ENCODE data around the gene TSPEAR. TPM values are rescaled to one million over a fixed set of nuclear protein-coding genes. Genes with fewer than 3 reads are reported as not detected.

The TSPEAR gene
- total RNA-seq, 1 experiment from 2014 or later = 0.32 TPM

DNA sequence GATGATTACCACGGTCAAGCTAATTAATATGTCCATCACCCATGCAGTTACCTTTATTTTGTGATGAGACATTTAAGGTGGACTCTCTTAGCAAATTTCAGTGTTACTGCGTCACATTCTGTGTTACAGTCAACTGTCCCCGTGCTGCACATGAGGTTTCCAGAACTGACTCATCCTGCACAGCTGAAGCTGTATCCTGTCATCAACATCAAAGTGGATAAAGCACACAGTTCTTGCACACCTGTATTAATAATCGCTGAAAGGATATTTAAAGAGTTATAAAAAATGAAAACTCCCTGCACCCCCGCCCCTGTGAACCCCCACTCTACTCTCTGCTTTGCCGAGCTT, 127.6 kb downstream of the TSPEAR start:
- Mint-ChIP-seq H3K36me3 (ENCODE audit: insufficient read depth, unreplicated experiment) (peaks cover 5% of the 10 kb centered on the region), H3K9me3 (ENCODE audit: unreplicated experiment) (peaks cover 36% of the 10 kb centered on the region), H3K27me3 (ENCODE audit: insufficient read depth, unreplicated experiment) (peaks cover 6% of the 10 kb centered on the region), H3K4me3 (ENCODE audit: unreplicated experiment) (no peak overlapping the region), H3K4me1 (ENCODE audit: low read depth, unreplicated experiment) (no peaks in the 10 kb centered on the region), H3K27ac (ENCODE audit: unreplicated experiment) (no peak overlapping the region)
- TF ChIP-seq, protein P1, sequence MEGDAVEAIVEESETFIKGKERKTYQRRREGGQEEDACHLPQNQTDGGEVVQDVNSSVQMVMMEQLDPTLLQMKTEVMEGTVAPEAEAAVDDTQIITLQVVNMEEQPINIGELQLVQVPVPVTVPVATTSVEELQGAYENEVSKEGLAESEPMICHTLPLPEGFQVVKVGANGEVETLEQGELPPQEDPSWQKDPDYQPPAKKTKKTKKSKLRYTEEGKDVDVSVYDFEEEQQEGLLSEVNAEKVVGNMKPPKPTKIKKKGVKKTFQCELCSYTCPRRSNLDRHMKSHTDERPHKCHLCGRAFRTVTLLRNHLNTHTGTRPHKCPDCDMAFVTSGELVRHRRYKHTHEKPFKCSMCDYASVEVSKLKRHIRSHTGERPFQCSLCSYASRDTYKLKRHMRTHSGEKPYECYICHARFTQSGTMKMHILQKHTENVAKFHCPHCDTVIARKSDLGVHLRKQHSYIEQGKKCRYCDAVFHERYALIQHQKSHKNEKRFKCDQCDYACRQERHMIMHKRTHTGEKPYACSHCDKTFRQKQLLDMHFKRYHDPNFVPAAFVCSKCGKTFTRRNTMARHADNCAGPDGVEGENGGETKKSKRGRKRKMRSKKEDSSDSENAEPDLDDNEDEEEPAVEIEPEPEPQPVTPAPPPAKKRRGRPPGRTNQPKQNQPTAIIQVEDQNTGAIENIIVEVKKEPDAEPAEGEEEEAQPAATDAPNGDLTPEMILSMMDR (IDR thresholded peaks at IDR 0.05; ENCODE audit: insufficient read depth in 1 of 2, low read depth in 1 of 2, low read length in 1 of 2, severe bottlenecking in 1 of 2, unreplicated experiment in 1 of 2) = no peak
- peaks cover 18% of the 10 kb centered on the region for H3K9me3 ChIP-seq
- no peaks in the 10 kb centered on the region for H3K4me1 ChIP-seq
- intact Hi-C loops (cut with micrococcal nuclease; ENCODE audit: unreplicated experiment) = no loop called here
- H3K27me3 ChIP-seq (replicated peaks; ENCODE audit: control insufficient read depth, insufficient read depth, low read length) = no peaks in the 10 kb centered on the region
- DNase-seq = no peak
- H3K4me3 ChIP-seq (ENCODE audit: low read depth, low read length) = no peak overlapping the region
- ChIA-PET CTCF (no interaction called here), POLR2A (no interaction called here)
- H3K36me3 ChIP-seq (ENCODE audit: control insufficient read depth, insufficient read depth, low read length) = no peaks in the 10 kb centered on the region
- BruUV-seq (replicated peaks) = no TSS peak

- H3K27ac Mint-ChIP-seq (ENCODE audit: unreplicated experiment) = no peak overlapping the region
- H3K27me3 Mint-ChIP-seq (ENCODE audit: insufficient read depth, unreplicated experiment) = peaks cover 6% of the 10 kb centered on the region
- DNase-seq = no peak
- no TSS peak for BruUV-seq (replicated peaks)
- TF ChIP-seq, protein P1 (IDR thresholded peaks at IDR 0.05; ENCODE audit: insufficient read depth in 1 of 2, low read depth in 1 of 2, low read length in 1 of 2, severe bottlenecking in 1 of 2, unreplicated experiment in 1 of 2) = no peak
- Histone ChIP-seq H3K4me1 (no peaks in the 10 kb centered on the region), H3K4me3 (ENCODE audit: low read depth, low read length) (no peak overlapping the region), H3K36me3 (ENCODE audit: control insufficient read depth, insufficient read depth, low read length) (no peaks in the 10 kb centered on the region), H3K27me3 (replicated peaks; ENCODE audit: control insufficient read depth, insufficient read depth, low read length) (no peaks in the 10 kb centered on the region), H3K9me3 (peaks cover 18% of the 10 kb centered on the region)
- peaks cover 5% of the 10 kb centered on the region for H3K36me3 Mint-ChIP-seq (ENCODE audit: insufficient read depth, unreplicated experiment)
- no peaks in the 10 kb centered on the region for H3K4me1 Mint-ChIP-seq (ENCODE audit: low read depth, unreplicated experiment)
- peaks cover 37% of the 10 kb centered on the region for H3K9me3 Mint-ChIP-seq (ENCODE audit: unreplicated experiment)
- no peak overlapping the region for H3K4me3 Mint-ChIP-seq (ENCODE audit: unreplicated experiment)
- intact Hi-C loops (cut with micrococcal nuclease; ENCODE audit: unreplicated experiment) = no loop called here
- CTCF ChIA-PET = no interaction called here
- POLR2A ChIA-PET = no interaction called here
Measured at GRCh38 chr21:44583089-44583799, 128.1 kb downstream of the TSPEAR start.

- intact Hi-C loops (cut with micrococcal nuclease; ENCODE audit: unreplicated experiment) = no loop called here
- H3K36me3 Mint-ChIP-seq (ENCODE audit: insufficient read depth, unreplicated experiment) = peaks cover 5% of the 10 kb centered on the region
- H3K9me3 Mint-ChIP-seq (ENCODE audit: unreplicated experiment) = peaks cover 49% of the 10 kb centered on the region
Measured at GRCh38 chr21:44582055-44582454, 129.3 kb downstream of the TSPEAR start.

More at GRCh38 chr21:44582055-44582454, 129.3 kb downstream of the TSPEAR start:
- no peaks in the 10 kb centered on the region for H3K4me1 ChIP-seq
- DNase-seq = no peak
- no peaks in the 10 kb centered on the region for H3K27me3 ChIP-seq (replicated peaks; ENCODE audit: control insufficient read depth, insufficient read depth, low read length)
- Mint-ChIP-seq H3K27me3 (ENCODE audit: insufficient read depth, unreplicated experiment) (peaks cover 6% of the 10 kb centered on the region), H3K4me1 (ENCODE audit: low read depth, unreplicated experiment) (no peaks in the 10 kb centered on the region), H3K4me3 (ENCODE audit: unreplicated experiment) (no peak overlapping the region), H3K27ac (ENCODE audit: unreplicated experiment) (no peak overlapping the region)
- no TSS peak for BruUV-seq (replicated peaks)
- CTCF ChIA-PET = no interaction called here
- H3K36me3 ChIP-seq (ENCODE audit: control insufficient read depth, insufficient read depth, low read length) = no peaks in the 10 kb centered on the region
- peaks cover 18% of the 10 kb centered on the region for H3K9me3 ChIP-seq
- TF ChIP-seq, protein P1 (IDR thresholded peaks at IDR 0.05; ENCODE audit: insufficient read depth in 1 of 2, low read depth in 1 of 2, low read length in 1 of 2, severe bottlenecking in 1 of 2, unreplicated experiment in 1 of 2) = no peak
- POLR2A ChIA-PET = no interaction called here
- H3K4me3 ChIP-seq (ENCODE audit: low read depth, low read length) = no peak overlapping the region

All from Caco-2 (cell line).